DMS 273 (cell line): ENCODE results near the gene ATMIN.
A peak's percentile ranks its signal among the peaks of the same experiment; 100 is the strongest.

Source experiments
- DNase-seq: peaks from one replicate; lab custom pipeline; 2025; ENCODE audit not compliant: unreplicated experiment; lab: John Stamatoyannopoulos, UW

Gene ATMIN

DNA sequence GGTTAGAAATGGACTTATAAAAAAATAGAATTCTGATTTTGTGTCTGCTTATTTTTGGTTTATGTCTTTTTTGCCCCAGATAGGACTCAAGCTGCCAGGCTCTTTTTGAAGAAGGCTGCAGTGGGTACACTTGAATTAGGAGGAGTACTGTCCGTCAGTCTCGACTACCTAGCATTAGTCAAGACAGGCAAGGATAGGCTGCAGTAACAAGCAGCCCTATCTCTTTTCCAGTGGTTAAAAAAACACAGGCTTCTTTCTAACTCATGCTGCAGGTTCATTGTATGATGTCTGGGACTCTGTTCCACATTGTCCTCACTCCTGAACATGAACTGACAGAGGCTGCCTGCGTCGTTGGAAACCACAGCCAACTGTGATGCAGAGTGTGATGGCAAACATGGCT, 33.4 kb downstream of the ATMIN start:
- no peak for DNase-seq

GRCh38 chr16:81070979-81071378, 35.3 kb downstream of the ATMIN start:
- DNase-seq = no peak

GRCh38 chr16:81071805-81072204, 36.2 kb downstream of the ATMIN start:
- no peak for DNase-seq

DNA sequence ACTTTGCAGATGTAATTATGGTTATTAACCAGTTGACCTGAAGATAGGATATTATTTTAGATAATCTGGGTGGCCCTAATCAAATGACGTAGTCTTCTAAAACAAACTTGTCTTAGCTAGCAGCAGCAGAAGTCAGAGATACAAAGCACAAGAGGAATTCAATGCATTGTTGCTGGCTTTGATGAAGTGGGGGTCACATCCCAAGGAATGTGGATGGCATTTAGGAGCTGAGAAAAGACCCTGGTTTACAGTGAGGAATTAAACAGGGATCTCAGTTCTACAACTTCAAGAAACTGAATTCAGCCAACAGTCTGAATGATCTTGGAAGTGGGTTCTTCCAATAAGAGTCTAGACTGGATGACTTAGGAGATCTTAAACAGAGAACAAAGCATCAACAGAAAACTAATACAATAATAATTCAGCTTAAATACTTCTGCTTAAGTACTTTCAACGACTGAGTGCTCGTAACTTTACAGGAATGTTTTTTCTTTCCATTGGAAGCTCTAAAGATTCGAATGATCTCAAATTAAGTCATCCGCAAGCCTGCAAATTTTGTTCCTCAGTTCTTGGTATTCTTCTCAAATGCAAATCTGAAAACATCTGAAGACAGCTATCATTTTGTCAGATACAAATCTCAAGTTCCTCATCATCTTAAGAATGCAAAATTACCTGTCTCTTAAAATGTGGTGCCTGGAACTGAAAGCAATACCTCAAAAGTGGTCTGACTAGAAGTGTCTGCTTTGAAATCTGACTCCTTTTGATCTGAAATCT, 38.1 kb downstream of the ATMIN start:
- DNase-seq = no peak

- DNase-seq = peak; percentile 97
Measured at GRCh38 chr16:81076566-81077075, 41.0 kb downstream of the ATMIN start.

GRCh38 chr16:81077076-81077940, 41.7 kb downstream of the ATMIN start, which contains the start of gene C16orf46:
TSS of gene C16orf46 (minus strand) at chr16:81077238. CDS start at chr16:81063955, 13,283 bp downstream.
- peak; percentile 98 for DNase-seq

GRCh38 chr16:81080233-81080632, 44.6 kb downstream of the ATMIN start:
- DNase-seq = no peak

DNA sequence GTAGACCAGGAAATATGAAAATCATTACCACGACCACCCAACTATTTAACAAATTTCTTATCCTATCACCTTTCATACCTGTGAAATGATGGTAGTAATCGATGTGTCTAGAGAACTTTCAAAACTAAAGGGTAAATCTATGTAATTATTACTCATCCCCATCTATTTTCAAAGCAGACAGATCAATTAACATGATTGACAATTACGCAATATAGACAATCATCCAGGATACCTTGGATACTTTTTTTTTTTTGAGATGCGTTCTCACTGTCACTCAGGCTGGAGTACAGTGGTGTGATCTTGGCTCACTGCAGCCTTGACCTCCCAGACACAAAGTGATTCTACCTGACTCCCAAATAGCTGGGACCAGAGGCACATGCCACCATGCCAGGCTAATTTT, 45.4 kb downstream of the ATMIN start:
- no peak for DNase-seq

DNA sequence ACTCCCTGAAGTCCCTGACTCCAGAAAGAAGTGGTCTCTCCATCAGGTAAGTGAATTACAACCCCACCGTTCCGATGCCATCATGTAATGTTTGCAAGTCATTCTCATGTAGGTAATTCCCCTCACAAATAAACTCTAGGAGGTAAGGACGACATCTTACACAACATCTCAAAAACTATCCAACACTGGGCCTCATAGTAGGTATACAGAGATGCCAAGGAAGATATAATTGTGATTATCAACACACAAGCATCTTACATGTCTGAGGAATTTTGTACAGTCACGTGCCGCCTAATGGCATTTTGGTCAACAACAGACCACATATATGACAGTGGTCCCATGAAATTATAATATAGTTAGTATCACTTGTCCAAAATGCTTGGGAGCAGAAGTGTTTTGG, 53.2 kb downstream of the ATMIN start:
- no peak for DNase-seq

- peak; percentile 14 for DNase-seq
Measured at GRCh38 chr16:81094771-81095251, 59.2 kb downstream of the ATMIN start.

GRCh38 chr16:81095653-81095952, 60.0 kb downstream of the ATMIN start:
- DNase-seq = no peak

DNA sequence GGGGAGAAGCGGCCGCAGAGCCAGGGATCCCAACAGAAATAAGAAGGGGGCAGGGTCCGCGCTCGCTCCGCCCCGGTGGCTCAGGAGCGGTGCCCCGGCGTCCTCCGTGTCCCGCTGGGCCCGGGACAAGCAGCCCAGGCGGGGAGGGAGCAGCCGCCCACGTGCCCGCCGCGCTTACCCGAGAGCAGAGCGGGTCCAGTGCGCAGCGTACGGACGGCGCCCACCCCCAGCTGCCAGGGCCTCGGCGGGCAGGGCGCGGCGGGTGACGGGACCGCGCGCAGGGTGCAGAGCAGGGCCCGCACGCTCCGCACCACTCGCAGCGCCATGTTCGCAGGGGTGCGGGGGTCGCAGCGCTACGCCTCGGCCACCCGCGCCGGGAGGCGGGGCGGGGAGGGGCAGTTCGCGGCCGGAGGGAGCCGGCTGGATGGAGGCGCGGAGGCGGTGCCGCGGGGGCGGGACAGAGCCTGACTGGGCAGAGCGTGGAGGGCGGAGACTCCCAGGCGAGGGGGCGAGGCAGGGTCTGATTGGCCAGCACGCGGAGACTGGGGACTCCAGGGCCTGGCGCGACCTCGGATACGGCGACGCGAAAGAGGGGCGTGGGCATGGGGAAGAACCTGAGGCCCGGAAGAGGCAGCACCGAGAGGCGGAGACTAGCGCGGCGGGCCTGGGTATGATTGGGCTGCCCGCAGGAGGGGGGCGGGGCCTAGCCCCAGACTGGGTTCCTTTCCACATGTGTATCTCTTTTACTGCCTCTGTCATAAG, 60.5 kb downstream of the ATMIN start, which contains the start of gene GCSH:
Gene GCSH (minus strand): TSS at position 443 of the 762 bp plus-strand sequence. CDS start 117 bp downstream, at position 326.
- DNase-seq = peak; percentile 99

DNA sequence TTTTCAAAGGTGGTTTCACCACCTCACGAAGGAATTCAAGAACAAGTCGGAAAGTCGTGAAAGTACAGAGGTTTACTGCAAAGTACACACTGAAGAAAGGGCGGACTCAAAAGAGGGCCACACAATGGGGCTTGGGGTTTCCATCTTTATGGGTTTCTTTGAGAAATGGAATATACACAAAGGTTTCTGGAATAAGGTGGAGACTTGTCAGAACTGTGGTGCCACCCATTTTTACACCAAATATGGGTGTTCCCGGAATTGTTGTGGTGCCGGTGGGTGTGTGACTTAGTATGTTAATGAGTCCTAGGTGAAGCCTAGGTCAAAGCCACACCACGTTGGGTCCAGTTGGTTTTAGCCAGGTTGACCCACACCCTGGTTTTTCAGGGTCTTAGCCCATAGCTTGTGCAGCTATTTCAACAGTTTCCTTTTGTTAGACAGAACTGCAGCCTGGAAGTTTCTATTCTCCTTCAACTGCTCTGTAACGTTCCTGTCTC, 61.1 kb downstream of the ATMIN start:
- no peak for DNase-seq
